Islet precursor cell (in vitro differentiated cells): ENCODE data around the gene ABO.
"Not testable (repeated sequence)": the region's sequence is repeated elsewhere in the genome, so short reads cannot be mapped to it uniquely, and the experiment has no call there.

Experiments used
- DNase-seq: peaks from one replicate; pipeline ENCODE4 v3.0.0-alpha.2; 2018

The ABO gene

DNA sequence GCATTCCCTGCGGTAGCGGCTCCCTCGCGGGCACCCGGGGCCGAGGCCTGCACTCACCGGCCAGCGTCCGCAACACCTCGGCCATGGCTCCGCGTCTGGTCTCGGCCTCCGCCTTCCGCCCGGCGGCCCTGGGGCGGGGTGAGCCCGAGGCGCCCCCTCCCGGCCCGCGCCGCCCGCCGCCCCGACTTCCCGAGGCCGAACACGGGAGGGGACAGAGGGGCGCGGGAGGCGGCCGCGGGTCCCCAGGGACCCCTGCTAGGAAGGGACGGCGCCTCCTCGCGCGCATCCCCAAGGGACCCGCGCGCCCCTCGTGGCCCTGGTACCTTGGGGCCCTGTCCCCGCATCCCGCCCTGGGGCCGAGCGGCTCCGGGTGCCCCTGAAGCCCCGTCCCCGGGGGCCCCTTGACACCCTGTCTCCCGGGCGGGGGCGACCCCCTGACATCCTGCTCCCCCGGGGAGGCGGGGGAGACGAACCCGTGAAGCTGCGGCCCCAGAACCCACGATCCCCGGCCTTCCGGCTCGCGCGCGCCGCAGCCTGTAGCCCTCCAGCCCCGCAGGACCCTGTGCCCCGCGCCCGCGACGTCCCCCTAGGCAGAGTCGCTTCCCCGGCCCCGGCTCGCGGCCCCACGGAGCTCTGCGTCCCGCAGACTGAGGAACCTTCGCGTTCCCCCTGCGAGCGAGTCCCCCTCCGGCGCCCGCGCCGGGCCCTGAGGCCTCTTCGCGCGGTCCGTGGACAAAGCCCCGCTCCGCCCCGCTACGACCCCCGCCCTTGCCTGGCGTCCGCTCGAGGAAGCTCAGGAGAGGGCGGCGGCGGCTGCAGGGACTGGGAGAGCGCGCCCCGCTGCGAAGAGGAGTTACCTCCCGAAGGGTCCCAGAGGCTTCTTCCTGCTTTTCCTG, at the start of gene ABO:
Gene ABO, minus strand, starts transcription at position 97 of the 896 bp plus-strand sequence.
- DNase-seq: no peak

DNA sequence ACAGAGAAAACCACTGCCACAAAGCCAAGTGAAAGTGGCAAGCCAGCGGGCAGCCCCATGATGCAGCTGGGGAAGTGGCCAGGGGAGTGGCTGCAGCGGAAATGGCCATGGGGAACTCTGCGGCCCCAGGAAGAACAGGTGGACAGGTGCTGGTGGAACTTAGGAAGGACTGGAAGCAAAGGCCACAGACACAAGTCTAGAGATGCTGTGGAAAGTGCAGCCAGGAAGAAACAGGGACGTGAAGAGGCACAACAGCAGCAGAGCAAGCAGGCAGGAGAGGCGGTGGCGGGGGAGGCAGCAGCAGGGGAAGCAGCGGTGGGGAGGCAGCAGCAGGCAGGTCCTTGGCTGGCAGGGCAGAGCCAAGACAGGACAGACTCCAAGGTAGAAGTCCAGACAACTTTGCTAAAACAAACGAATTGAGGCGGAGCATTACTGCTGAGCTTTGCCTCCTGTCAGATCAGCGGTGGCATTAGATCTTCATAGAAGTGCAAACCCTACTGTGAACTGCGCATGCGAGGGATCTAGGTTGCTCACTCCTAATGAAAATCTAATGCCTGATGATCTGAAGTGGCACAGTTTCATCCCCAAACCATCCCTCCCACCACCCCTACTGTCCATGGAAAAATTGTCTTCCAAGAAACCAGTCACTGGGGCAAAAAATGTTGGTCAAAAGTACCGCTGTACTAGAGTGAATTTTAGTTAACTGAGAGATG, 49.1 kb upstream of the ABO start:
- DNase-seq: no peak

DNA sequence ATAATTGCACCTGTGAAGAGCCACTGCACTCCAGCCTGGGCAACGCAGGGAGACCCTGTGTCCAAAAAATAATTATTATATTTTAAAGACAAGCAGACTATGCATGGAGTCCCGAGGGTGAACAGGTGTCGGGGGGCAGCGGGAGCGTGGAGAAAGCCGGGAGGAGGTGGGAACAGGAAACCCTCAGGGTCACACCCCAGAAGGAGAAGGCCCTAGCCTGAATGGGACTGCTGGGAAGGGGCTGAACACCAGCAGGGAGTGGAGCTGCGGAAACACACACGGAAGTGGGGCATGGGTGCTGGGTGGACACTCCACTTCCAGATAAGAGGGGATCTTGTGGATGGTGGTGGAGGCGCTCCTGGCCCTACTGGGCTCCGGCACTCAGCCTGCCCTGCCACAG, 48.2 kb upstream of the ABO start:
- no peak for DNase-seq

DNA sequence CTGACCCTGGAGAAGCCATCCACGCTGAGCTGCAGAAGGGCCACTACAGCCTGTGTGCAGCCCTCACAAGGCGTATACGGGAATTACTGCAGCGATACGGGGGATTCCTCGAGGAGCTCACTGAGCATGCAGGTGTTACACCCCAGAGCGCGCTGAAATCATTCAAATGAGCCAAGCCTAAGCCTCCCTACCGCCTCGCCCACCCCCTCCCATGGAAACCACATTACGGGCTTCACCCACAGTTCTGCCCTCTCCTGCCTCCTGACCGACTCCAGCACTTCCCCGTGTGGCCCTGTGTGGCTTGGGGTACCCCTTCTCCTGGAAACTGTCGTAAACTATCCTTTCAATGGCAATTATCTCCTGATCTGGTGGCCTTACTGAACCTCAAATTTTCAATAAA, 47.7 kb upstream of the ABO start:
- no peak for DNase-seq

DNA sequence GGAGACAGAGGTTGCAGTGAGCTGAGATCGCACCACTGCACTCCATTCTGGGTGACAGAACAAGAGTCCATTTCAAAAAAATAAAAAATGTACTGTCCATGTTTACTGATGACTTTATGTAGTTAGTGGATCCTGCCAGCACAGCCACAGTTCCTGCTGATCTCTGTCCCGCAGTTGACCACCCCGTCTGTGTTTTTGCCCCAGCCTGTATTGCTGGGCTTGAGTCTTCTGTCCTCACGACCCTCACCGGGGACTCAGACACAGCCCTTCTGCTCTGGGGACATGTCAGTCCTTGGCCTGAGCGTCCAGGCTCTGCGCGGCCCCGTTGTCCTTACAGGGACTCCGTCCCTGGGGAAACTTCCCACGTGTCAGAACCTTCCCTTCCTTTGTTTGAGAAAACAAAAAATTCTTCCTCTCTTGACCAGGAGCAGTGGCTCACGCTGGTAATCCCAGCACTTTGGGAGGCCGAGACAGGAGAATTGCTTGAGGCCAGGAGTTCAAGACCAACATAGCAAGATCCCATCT, 46.5 kb upstream of the ABO start:
- no peak for DNase-seq

DNA sequence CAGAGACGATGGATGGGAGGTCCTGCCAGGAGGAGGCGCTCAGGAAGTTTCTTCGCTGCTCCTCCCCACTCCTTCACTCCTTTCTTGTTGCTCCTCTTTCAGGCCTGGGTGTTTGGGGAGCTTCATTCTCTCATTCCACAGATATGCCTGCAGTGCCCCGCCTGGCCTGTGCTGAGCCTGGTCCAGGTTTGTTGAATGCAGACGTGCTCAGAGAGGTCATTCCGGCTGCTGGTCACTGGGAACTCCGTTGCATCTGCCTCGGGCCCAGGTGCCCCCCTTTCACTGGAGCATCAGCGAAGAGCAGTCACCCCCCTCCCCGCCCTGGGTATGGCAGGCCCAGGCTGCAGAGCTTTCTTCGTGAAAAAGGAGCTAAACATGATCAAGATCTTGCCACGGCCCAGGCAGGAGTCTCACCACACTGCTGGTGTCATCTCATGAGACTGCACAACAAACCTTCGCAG, 45.5 kb upstream of the ABO start:
- DNase-seq: no peak

DNA sequence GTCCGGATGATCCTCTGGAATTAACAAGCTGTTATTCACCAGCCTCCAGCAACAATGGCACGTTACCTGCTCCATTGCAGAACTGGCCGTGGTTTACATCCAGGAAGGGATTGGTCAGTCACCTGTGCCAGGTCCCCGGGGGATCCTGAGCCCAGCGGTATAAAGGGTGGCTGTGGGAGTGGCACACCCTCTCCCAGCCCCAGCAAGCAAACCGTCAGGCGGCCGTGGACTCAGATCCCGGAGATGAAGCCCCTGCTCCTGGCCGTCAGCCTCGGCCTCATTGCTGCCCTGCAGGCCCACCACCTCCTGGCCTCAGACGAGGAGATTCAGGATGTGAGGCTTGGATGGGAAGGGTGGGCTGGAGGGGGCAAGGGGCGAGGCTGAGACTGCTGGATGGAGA, 42.5 kb upstream of the ABO start:
- not testable (repeated sequence) for DNase-seq

DNA sequence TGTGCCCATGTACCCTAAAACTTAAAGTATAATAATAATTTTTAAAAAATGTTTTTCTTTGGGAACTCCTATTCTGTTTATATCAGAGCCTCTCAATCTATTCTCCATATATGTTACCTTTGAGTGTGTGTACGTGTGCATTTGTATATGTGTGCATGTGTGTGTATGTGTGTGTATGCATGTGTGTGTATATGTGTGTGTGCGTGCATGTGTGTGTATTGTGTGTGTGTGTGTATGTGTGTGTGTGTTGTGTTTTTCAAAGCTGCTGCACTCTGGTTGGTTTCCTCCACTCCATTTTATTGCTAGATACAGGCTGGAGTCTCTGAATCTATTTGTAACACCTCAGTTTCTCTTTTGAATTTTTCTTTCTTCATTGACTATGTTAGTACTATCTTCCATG, 41.0 kb upstream of the ABO start:
- DNase-seq: no peak

DNA sequence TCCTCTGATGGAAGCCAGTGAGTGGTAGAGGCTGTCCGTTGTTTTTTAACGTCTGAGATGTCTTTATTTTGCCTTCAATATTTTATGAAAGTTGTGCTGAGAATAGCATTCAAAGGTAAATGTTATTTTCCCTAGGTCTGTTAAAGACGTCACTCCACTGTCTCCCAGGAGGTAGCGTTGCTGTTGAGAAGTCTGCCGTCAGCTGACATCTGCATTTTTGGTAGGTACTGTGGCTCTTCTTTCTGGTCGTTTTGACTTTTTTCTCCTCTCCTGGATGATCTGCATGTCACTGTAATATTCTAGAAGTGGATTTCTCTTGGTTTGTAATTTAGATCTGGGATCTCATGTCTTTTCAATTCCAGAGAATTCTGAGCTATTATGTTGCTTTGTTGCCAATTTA, 34.6 kb upstream of the ABO start:
- no peak for DNase-seq

DNA sequence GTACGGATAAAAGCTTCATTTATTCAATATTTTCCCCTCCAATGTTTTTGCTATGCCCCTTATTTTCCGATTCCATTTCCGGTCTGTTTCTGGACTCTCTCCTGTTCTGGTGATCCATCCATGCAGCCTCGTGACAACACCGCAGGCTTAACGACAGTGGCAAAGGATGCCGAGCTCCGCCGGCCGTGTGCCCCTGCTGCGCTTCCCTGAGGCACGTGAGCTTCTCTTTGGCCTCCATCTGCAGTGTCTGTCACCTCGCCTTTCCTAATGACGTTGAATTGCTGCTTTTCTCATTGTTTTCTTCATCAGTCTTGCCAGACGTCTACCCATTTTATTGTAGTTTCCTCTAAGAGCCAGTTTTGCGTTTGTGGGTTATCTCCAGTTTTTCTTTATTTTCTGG, 32.3 kb upstream of the ABO start:
- no peak for DNase-seq

DNA sequence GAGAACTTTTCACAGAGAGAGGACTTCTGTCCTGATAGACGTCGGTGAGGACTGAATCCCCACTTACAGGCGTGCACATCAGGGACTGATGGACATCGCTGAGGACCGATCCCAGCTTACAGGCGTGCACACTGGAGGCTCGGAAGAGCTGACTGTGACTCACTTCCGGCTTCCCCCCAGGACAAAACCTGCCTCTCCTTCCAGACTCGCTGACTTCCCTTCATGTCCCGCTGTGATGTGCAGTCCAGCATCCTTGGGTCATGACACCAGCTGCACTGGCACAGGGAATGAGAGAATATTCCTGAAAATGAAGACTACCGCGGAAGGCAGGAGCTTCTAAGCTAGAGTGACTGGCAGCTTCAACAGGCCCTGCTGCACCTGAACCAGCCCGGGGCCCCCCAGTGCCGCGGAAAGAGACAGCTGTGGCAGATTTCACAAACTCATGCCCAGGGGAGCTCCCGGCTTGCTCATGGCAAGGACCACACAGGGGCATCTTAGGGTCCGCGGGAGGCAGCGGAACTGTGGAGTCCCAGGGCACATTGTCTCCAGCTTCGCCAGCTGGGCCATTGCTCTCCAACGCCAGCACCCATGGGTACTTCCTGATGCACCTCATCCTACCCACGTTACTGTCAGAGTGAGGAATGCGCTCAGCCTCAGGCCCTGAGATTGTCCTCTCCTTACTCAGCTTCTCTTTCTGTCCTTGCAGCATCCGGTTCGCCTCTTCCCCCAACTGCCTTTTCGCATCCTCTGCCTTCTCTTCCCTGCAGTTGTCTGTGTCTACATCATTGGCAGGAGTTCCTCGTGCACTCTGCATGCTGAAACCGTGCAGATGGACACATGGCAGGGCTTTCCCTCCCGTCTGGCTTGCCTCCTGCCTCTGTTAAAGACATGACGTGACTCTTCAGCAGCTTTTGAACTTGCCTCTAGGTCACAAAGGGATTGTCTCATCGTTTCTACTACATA, 31.5 kb upstream of the ABO start:
- DNase-seq: no peak

DNA sequence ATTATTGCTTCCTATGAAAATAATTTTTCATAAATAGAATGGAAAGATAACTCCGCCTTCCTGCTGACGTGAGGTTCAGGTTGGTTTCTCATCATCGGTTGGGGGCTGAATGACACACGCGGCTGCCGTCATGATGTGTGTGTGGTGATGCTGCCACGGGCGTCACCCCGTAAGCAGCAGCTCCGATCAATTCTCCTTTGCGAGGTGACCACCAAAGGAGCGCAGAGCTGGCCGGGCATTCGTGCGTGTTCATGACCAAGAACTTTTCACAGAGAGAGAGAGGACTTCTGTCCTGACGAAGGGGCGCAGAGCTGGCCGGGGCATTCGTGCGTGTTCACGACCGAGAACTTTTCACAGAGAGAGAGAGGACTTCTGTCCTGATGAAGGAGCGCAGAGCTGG, 30.7 kb upstream of the ABO start:
- DNase-seq: no peak

DNA sequence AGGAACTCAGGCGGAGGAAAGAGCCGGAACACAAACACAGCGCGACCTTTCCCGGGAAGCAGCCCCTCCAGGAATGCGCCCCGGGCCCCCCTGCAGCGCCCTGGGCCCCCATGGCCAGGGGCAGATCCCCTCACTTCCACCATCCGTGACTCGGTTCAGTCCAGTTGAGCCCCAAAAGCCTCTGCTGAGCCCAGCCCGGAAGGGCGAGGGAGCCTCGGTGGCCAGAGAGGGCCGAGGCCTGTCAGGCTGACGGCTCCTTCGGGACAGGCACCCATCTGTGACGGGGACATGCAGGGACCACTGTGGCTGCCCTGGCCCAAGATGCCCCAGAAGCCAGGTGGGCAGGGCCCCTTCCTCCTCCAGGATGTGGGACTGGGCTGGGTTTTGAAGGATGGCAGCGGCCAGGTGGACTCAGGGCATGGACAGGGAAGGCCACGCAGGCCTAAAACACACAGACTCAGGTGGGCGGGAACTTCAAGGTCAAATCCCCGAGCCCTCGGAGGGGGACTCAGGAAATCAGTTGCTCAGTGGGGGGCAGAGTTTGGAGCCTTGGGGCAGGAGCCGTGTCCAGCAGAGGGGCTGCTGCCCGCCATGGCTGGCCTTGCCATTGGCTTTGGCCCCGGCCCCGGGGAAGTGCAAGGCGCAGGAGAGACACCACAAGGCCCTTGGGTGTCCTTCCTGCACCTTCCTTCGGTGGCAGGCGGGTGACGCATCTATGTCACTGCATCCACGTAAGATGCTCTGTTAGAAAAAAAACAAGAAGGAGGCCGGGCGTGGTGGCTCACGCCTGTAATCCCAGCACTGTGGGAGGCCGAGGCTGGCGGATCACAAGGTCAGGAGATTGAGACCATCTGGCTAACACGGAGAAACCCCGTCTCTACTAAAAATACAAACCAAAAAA, 29.7 kb upstream of the ABO start:
- no peak for DNase-seq

DNA sequence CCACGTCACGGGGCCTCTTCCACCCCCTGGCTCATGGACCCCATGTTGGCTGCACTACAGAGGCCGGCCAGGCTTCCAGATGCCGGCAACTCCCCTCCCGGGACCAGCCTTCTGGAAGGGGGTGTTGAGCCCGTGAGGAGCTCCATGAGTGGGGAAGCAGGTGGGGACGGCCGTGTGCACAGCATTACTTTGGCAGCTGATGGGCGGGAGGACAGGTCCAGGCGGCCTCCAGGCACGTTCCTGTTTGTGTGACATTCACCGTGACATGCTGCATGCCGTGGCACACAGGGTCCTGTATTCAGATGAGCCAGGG, 29.1 kb upstream of the ABO start:
- DNase-seq: no peak

DNA sequence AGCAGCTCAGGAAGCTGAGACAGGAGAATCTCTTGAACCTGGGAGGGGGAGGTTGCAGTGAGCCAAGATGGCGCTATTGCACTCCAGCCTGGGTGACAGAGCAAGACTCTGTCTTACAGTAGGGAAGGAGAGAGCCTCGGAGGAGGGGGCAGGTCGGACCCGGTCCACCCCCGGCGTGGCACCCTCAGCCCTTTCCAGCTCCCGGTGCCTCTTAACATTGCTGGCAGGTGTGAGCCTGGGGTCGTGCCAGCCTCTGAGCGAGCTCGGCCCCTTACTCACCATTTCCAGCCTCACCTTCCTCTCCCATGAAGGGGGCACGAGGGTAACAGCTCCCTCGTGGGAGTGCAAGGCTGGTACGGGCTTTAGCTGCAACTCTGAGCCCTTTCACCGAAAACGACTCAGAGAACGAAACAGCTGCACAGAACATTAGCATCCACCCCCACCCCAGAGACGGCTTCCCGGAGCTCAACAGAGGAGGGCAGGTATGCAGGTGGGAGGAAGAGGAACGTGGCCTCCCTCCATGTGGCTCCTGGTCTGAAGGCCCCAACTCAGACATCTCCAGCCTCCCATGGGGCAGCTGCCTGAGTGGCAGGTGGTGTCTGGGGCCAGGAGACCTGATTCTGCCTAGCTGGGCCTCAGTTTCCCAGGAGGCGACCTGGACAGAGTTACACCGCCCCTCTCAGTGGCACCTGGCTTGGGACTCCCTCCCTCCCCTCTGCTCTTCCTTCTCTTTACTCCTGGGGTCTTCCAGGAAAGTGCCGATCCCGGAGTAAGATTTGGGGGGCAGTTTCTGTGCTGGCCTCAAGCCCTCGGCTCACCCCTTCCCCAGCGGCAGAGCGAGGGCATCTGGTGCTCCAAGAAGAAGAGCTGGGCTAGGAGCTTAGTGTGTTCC, 28.5 kb upstream of the ABO start:
- DNase-seq: no peak

DNA sequence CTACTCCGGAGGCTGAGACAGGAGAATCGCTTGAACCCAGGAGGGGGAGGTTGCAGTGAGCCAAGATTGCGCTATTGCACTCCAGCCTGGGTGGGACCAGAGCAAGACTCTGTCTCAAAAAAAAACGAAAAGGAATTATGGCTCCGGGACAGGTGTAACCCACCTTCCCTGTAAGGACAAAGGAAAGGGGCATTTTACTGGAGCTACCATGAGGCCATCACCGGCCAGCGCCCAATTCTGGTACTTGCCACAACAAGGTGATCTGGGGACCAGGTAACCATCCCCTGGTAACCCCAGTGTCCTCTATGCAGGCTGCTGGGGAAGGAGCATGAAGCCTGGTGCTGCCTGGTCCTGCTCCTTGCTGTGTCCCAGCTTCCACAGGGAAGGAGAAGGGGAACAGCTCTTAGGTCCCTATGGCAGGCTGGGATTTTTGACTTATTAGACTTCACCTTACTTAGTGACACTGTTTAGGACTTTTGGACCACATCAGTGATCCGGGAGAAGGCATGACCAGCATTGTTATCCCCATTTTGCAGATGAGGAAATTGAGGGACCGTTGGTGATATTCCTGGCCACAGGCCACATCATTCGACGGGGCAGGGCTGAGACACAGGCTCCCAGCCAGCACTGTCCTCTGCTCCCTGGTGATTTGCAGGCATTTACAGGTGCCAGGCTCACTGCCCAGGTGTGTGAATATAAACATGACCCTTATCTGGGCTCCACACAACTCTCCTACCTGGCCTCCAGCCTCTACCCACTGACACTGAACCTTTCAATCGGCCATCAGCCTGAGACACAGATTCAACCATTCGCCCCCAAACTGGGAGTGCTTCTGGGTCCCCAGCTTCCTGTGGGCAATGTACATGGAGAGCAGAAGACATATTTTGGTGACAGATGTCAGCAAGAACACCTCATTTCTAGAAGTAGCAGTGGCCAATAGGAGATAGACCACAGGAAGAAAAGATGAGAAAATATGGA, 26.5 kb upstream of the ABO start:
- no peak for DNase-seq

DNA sequence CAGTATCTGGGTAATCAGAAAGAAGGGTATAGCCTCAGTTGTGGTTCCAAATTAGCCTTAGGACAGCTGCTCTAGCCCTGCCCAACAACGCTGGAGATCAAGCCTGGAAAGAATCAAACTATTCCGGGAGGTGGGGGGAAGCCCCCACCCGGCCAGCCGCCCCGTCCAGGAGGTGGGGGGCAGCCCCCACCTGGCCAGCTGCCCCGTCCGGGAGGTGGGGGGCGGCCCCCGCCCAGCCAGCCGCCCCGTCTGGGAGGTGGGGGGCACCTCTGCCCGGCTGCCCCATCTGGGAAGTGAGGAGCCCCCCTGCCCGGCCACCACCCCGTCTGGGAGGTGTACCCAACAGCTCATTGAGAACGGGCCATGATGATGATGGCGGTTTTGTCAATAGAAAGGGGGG, 25.0 kb upstream of the ABO start:
- not testable (repeated sequence) for DNase-seq

DNA sequence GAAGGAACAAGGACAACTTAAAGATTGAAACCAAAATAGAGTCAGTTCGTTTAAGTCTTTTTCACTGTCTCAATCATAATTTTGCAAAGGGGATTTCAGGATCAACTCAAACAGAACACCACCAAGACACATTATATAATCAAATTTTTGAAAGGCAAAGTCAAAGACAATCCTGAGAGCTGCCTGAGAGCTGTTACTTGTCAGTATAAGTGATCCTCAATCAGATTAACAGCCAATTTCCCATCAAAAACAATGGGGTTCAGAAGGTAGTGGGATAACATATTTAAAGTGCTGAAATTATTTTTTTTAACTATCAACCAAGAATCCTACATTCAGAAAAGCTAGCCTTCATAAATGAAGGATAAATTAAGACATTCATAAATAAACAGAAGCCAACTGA, 19.3 kb upstream of the ABO start:
- no peak for DNase-seq

DNA sequence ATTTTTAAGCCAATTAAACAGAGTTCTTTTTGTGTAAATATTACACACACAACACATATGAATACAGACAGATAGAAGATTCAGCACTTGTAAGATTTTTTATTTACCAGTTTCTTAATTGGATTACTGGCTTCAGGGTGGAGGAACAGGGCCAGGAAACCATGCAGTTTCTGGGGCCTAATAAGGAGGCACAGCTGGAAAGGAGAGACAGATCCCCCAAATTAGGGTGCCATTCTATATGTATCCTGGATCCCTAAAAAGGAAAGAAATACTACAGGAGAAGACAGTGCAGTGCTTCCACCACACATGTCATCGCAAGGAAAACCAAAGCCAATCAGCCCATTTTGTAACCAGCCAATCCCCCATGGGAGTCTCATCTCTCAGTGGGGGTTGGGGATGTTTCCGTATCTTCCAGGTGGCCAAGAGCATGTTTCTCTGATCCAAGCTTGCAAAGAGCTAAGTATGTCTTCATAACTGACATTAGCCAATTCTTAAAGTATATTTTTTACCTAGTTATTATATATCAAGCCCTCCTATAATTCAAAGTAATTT, 15.8 kb upstream of the ABO start:
- no peak for DNase-seq
